HepG2 (cell line): ENCODE results near the gene PTPRO. TPM values are rescaled to one million over a fixed set of nuclear protein-coding genes. Genes with fewer than 3 reads are reported as not detected.

ENCODE experiments used
- ONECUT2 ChIP-seq: sonication (generic); formaldehyde crosslinking; IDR thresholded peaks from 2 replicates; pipeline ENCODE4 v1.4.0; 2020; ENCODE audit warnings: missing genetic modification reagents
- RFXAP ChIP-seq: sonication (generic); formaldehyde crosslinking; IDR thresholded peaks from 2 replicates; pipeline ENCODE4 v1.4.0; 2020; ENCODE audit warnings: missing genetic modification reagents, borderline replicate concordance
- RXRB ChIP-seq: IDR thresholded peaks from 2 replicates; pipeline ENCODE4 v1.6.1; 2016; ENCODE audit warnings: borderline replicate concordance, missing genetic modification reagents, missing compliant biosample characterization
- ZNF256 ChIP-seq: sonication (generic); formaldehyde crosslinking; conservative IDR thresholded peaks from 2 replicates; pipeline ENCODE4 v1.4.0; 2020; ENCODE audit warnings: missing genetic modification reagents
- ZNF343 ChIP-seq: sonication (generic); formaldehyde crosslinking; IDR thresholded peaks from 2 replicates; pipeline ENCODE4 v1.4.0; 2020; ENCODE audit warnings: mild to moderate bottlenecking, missing genetic modification reagents
- ZNF720 ChIP-seq: sonication (generic); formaldehyde crosslinking; IDR thresholded peaks from 2 replicates; pipeline ENCODE4 v1.4.0; 2020; ENCODE audit warnings: missing genetic modification reagents
- polyA plus RNA-seq, 8 experiments: library from polyadenylated mRNA; depleted of rRNA in 3 of 8; stranded (reverse) in 7 of 8; unstranded in 1 of 8; fragments of >200 nt; fragmentation: Illumina TruSeq in 4 of 8; extraction: Trizol in 4 of 8; gene quantifications; 2 replicates each; pipeline versions ENCODE4 v1.2.1 to v1.2.3, GENCODE V29; 2011 to 2016; ENCODE audit warnings: low read depth in 4 of 8, missing spikeins in 1 of 8, mixed read lengths in 1 of 8; ENCODE audit not compliant: insufficient read depth in 1 of 8
- total RNA-seq, 5 experiments: library from RNA; depleted of rRNA; stranded (reverse); fragments of >200 nt; fragmentation: Illumina TruSeq; extraction: Trizol; gene quantifications; 2 replicates each; pipeline ENCODE4 v1.2.3, GENCODE V29; 2016; ENCODE audit warnings: low read depth in 1 of 5
- TF ChIP-seq, protein P1 (sequence below): sonication (generic); formaldehyde crosslinking; IDR thresholded peaks from 2 replicates; pipeline ENCODE4 v1.5.1; 2020; ENCODE audit warnings: mild to moderate bottlenecking, missing genetic modification reagents, borderline replicate concordance
- TF ChIP-seq, protein P2 (sequence below): sonication (generic); formaldehyde crosslinking; IDR thresholded peaks from 2 replicates; pipeline ENCODE4 v1.8.0; 2022; ENCODE audit warnings: missing genetic modification reagents, mild to moderate bottlenecking, borderline replicate concordance
- TF ChIP-seq, protein P3 (sequence below): sonication (generic); formaldehyde crosslinking; IDR thresholded peaks from 2 replicates; pipeline ENCODE4 v1.8.1; 2023; ENCODE audit warnings: mild to moderate bottlenecking, missing genetic modification reagents
- TF ChIP-seq, protein P4 (sequence below): sonication (generic); formaldehyde crosslinking; IDR thresholded peaks from 2 replicates; pipeline ENCODE4 v1.4.0; 2020; ENCODE audit warnings: missing genetic modification reagents, borderline replicate concordance
- TF ChIP-seq, protein P5 (sequence below): sonication (generic); formaldehyde crosslinking; IDR thresholded peaks from 2 replicates; pipeline ENCODE4 v1.4.0; 2020; ENCODE audit warnings: missing genetic modification reagents

Gene PTPRO
- total and polyA plus RNA-seq, 2 of the 13 experiments (the other 11 are each of a cell fraction or from before 2014, with no cell fraction given) = 0.04 TPM; not detected in 1

GRCh38 chr12:15335959-15336358 lies 13.7 kb downstream of the PTPRO start (continued):
- TF ChIP-seq, protein P1, sequence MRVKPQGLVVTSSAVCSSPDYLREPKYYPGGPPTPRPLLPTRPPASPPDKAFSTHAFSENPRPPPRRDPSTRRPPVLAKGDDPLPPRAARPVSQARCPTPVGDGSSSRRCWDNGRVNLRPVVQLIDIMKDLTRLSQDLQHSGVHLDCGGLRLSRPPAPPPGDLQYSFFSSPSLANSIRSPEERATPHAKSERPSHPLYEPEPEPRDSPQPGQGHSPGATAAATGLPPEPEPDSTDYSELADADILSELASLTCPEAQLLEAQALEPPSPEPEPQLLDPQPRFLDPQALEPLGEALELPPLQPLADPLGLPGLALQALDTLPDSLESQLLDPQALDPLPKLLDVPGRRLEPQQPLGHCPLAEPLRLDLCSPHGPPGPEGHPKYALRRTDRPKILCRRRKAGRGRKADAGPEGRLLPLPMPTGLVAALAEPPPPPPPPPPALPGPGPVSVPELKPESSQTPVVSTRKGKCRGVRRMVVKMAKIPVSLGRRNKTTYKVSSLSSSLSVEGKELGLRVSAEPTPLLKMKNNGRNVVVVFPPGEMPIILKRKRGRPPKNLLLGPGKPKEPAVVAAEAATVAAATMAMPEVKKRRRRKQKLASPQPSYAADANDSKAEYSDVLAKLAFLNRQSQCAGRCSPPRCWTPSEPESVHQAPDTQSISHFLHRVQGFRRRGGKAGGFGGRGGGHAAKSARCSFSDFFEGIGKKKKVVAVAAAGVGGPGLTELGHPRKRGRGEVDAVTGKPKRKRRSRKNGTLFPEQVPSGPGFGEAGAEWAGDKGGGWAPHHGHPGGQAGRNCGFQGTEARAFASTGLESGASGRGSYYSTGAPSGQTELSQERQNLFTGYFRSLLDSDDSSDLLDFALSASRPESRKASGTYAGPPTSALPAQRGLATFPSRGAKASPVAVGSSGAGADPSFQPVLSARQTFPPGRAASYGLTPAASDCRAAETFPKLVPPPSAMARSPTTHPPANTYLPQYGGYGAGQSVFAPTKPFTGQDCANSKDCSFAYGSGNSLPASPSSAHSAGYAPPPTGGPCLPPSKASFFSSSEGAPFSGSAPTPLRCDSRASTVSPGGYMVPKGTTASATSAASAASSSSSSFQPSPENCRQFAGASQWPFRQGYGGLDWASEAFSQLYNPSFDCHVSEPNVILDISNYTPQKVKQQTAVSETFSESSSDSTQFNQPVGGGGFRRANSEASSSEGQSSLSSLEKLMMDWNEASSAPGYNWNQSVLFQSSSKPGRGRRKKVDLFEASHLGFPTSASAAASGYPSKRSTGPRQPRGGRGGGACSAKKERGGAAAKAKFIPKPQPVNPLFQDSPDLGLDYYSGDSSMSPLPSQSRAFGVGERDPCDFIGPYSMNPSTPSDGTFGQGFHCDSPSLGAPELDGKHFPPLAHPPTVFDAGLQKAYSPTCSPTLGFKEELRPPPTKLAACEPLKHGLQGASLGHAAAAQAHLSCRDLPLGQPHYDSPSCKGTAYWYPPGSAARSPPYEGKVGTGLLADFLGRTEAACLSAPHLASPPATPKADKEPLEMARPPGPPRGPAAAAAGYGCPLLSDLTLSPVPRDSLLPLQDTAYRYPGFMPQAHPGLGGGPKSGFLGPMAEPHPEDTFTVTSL = no peak
- TF ChIP-seq, protein P2, sequence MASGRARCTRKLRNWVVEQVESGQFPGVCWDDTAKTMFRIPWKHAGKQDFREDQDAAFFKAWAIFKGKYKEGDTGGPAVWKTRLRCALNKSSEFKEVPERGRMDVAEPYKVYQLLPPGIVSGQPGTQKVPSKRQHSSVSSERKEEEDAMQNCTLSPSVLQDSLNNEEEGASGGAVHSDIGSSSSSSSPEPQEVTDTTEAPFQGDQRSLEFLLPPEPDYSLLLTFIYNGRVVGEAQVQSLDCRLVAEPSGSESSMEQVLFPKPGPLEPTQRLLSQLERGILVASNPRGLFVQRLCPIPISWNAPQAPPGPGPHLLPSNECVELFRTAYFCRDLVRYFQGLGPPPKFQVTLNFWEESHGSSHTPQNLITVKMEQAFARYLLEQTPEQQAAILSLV = no peak
- TF ChIP-seq, protein P3, sequence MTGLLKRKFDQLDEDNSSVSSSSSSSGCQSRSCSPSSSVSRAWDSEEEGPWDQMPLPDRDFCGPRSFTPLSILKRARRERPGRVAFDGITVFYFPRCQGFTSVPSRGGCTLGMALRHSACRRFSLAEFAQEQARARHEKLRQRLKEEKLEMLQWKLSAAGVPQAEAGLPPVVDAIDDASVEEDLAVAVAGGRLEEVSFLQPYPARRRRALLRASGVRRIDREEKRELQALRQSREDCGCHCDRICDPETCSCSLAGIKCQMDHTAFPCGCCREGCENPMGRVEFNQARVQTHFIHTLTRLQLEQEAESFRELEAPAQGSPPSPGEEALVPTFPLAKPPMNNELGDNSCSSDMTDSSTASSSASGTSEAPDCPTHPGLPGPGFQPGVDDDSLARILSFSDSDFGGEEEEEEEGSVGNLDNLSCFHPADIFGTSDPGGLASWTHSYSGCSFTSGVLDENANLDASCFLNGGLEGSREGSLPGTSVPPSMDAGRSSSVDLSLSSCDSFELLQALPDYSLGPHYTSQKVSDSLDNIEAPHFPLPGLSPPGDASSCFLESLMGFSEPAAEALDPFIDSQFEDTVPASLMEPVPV (CRISPR knock-in tag) = no peak
- TF ChIP-seq ZNF256 (CRISPR knock-in tag) = no peak
- TF ChIP-seq ZNF343 = no peak
- no peak for TF ChIP-seq RXRB (CRISPR knock-in tag)
- TF ChIP-seq, protein P4, sequence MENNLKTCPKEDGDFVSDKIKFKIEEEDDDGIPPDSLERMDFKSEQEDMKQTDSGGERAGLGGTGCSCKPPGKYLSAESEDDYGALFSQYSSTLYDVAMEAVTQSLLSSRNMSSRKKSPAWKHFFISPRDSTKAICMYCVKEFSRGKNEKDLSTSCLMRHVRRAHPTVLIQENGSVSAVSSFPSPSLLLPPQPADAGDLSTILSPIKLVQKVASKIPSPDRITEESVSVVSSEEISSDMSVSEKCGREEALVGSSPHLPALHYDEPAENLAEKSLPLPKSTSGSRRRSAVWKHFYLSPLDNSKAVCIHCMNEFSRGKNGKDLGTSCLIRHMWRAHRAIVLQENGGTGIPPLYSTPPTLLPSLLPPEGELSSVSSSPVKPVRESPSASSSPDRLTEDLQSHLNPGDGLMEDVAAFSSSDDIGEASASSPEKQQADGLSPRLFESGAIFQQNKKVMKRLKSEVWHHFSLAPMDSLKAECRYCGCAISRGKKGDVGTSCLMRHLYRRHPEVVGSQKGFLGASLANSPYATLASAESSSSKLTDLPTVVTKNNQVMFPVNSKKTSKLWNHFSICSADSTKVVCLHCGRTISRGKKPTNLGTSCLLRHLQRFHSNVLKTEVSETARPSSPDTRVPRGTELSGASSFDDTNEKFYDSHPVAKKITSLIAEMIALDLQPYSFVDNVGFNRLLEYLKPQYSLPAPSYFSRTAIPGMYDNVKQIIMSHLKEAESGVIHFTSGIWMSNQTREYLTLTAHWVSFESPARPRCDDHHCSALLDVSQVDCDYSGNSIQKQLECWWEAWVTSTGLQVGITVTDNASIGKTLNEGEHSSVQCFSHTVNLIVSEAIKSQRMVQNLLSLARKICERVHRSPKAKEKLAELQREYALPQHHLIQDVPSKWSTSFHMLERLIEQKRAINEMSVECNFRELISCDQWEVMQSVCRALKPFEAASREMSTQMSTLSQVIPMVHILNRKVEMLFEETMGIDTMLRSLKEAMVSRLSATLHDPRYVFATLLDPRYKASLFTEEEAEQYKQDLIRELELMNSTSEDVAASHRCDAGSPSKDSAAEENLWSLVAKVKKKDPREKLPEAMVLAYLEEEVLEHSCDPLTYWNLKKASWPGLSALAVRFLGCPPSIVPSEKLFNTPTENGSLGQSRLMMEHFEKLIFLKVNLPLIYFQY = no peak
- TF ChIP-seq ONECUT2 = no peak
- TF ChIP-seq ZNF720 (CRISPR knock-in tag) = no peak
- TF ChIP-seq, protein P5, sequence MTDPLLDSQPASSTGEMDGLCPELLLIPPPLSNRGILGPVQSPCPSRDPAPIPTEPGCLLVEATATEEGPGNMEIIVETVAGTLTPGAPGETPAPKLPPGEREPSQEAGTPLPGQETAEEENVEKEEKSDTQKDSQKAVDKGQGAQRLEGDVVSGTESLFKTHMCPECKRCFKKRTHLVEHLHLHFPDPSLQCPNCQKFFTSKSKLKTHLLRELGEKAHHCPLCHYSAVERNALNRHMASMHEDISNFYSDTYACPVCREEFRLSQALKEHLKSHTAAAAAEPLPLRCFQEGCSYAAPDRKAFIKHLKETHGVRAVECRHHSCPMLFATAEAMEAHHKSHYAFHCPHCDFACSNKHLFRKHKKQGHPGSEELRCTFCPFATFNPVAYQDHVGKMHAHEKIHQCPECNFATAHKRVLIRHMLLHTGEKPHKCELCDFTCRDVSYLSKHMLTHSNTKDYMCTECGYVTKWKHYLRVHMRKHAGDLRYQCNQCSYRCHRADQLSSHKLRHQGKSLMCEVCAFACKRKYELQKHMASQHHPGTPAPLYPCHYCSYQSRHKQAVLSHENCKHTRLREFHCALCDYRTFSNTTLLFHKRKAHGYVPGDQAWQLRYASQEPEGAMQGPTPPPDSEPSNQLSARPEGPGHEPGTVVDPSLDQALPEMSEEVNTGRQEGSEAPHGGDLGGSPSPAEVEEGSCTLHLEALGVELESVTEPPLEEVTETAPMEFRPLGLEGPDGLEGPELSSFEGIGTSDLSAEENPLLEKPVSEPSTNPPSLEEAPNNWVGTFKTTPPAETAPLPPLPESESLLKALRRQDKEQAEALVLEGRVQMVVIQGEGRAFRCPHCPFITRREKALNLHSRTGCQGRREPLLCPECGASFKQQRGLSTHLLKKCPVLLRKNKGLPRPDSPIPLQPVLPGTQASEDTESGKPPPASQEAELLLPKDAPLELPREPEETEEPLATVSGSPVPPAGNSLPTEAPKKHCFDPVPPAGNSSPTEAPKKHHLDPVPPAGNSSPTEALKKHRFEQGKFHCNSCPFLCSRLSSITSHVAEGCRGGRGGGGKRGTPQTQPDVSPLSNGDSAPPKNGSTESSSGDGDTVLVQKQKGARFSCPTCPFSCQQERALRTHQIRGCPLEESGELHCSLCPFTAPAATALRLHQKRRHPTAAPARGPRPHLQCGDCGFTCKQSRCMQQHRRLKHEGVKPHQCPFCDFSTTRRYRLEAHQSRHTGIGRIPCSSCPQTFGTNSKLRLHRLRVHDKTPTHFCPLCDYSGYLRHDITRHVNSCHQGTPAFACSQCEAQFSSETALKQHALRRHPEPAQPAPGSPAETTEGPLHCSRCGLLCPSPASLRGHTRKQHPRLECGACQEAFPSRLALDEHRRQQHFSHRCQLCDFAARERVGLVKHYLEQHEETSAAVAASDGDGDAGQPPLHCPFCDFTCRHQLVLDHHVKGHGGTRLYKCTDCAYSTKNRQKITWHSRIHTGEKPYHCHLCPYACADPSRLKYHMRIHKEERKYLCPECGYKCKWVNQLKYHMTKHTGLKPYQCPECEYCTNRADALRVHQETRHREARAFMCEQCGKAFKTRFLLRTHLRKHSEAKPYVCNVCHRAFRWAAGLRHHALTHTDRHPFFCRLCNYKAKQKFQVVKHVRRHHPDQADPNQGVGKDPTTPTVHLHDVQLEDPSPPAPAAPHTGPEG = no peak
- TF ChIP-seq RFXAP (CRISPR knock-in tag) = no peak
